Stomach (tissue), 9 donors: ENCODE measurements around the gene NTN1. TPM values are rescaled to one million over a fixed set of nuclear protein-coding genes. Genes with fewer than 3 reads are reported as not detected.

Experiments
- DNase-seq, 2 donors: peaks; one replicate each; pipeline versions ENCODE4 v3.0.0 to v3.0.0-alpha.2; 2013 to 2019
- H3K27ac ChIP-seq, 5 donors: fragments of 200-600 bp in 4 of 5; sonication (generic) in 4 of 5; one replicate each; pipeline ENCODE4 v1.5.1; 2013 to 2019; ENCODE audit warnings: mild to moderate bottlenecking in 1 of 5, moderate library complexity in 1 of 5
- H3K27me3 ChIP-seq, 3 donors: fragments of 200-600 bp; sonication (generic); one replicate each; pipeline ENCODE4 v1.5.1; 2017 to 2019; ENCODE audit warnings: mixed run types in 1 of 3
- H3K36me3 ChIP-seq, 4 donors: fragments of 200-600 bp; sonication (generic); 1 replicate in 3 of 4; 2 replicates in 1 of 4; pipeline ENCODE4 v1.5.1; 2016 to 2019
- H3K4me1 ChIP-seq, 4 donors: fragments of 200-600 bp; sonication (generic); one replicate each; pipeline ENCODE4 v1.5.1; 2016 to 2019
- H3K4me3 ChIP-seq, 4 donors: fragments of 200-600 bp; sonication (generic) in 3 of 4; one replicate each; pipeline ENCODE4 v1.5.1; 2016 to 2019; ENCODE audit warnings: mild to moderate bottlenecking in 1 of 4
- H3K9me3 ChIP-seq, 4 donors: fragments of 200-600 bp; sonication (generic); one replicate each; pipeline ENCODE4 v1.5.1; 2016 to 2019
- CTCF ChIP-seq, 7 experiments: fragments of 450-650 bp in 4 of 7; fragments of 200-600 bp in 3 of 7; sonication (generic) in 3 of 7; IDR thresholded peaks; one replicate each; pipeline ENCODE4 v1.5.1; 2016 to 2019; ENCODE audit warnings: antibody characterized with exemption in 7 of 7, control low read depth in 2 of 7, mild to moderate bottlenecking in 1 of 7
- EP300 ChIP-seq: sonication (generic); formaldehyde crosslinking; IDR thresholded peaks from one replicate; pipeline ENCODE4 v1.6.1; 2017; ENCODE audit warnings: antibody characterized with exemption
- POLR2A ChIP-seq, 4 donors: fragments of 450-650 bp; IDR thresholded peaks; one replicate each; pipeline ENCODE4 v1.6.1; 2016; ENCODE audit warnings: antibody characterized with exemption in 4 of 4, control low read depth in 2 of 4, mild to moderate bottlenecking in 1 of 4, moderate library complexity in 1 of 4
- POLR2AphosphoS5 ChIP-seq, 3 donors: sonication (generic); formaldehyde crosslinking; IDR thresholded peaks; one replicate each; pipeline ENCODE4 v1.6.1; 2016; ENCODE audit warnings: antibody characterized with exemption in 3 of 3
- WGBS, 5 donors: extraction: QIAGEN DNeasy Blood & Tissue Kit in 3 of 5; methylation state at CpG; one replicate each; pipeline versions ENCODE4 v1.1.5 to v1.1.7; 2013 to 2018; 5-methylcytosine and 5-hydroxymethylcytosine counted together
- intact Hi-C: fragments of 100-400 bp; cut with DNase I; formaldehyde crosslinking; loops from one replicate; pipeline ENCODE4 v1.15.1; 2023; ENCODE audit warnings: low total_unique reads
- polyA plus RNA-seq, 3 donors: library from polyadenylated mRNA; stranded (reverse); fragments of 200-250 nt; gene quantifications; one replicate each; pipeline ENCODE4 v1.2.3, GENCODE V29; 2013
- total RNA-seq, 5 donors: library from RNA; depleted of rRNA; stranded (reverse); fragments of >200 nt; gene quantifications; one replicate each; pipeline versions ENCODE4 v1.1.0 to v1.2.3, GENCODE V29; 2014 to 2016
- donor health status: healthy with polysubstance abuse.
- donor health status: Bipolar disorder and iron deficiency.
- donor health status: healthy.

NTN1 gene
- total and polyA plus RNA-seq, 8 donors, result 2.9 to 56.2 (median 9.0) TPM

GRCh38 chr17:9204637-9205329 lies 183.5 kb downstream of the NTN1 start:
- 69 to 88% (median 85%) methylated on average over 3 to 5 of the region's 5 CpGs for WGBS, 5 donors
- intact Hi-C loops, result no loop called here
- Histone ChIP-seq H3K9me3 (no peaks in the 10 kb centered on the region), H3K4me3 (no peak overlapping the region), H3K27ac (no peak overlapping the region), H3K27me3 (no peaks in the 10 kb centered on the region), H3K4me1 (peaks cover 5 to 26% (median 14%) of the 10 kb centered on the region in 4 donors), H3K36me3 (no peaks in the 10 kb centered on the region)
- DNase-seq, result no peak
- TF ChIP-seq POLR2AphosphoS5 (IDR thresholded peaks at IDR 0.05), result no peak
- no peak for TF ChIP-seq CTCF (IDR thresholded peaks at IDR 0.05)
- TF ChIP-seq POLR2A (IDR thresholded peaks at IDR 0.05), result no peak
- no peak for TF ChIP-seq EP300

GRCh38 chr17:9205520-9206409 lies 184.5 kb downstream of the NTN1 start:
- 80 to 89% (median 82%) methylated on average over 12 to 14 of the region's 14 CpGs for WGBS, 5 donors
- intact Hi-C loops, result no loop called here
- H3K27ac ChIP-seq, result peak overlapping the region in 2 of 5 donors; percentile 27 to 52

GRCh38 chr17:9206410-9206703 lies 185.0 kb downstream of the NTN1 start:
- no peak overlapping the region for H3K4me3 ChIP-seq
- intact Hi-C loops, result no loop called here
- H3K9me3 ChIP-seq, result no peaks in the 10 kb centered on the region
- TF ChIP-seq EP300 (no peak), POLR2AphosphoS5 (IDR thresholded peaks at IDR 0.05) (no peak), POLR2A (IDR thresholded peaks at IDR 0.05) (no peak), CTCF (IDR thresholded peaks at IDR 0.05) (no peak)
- H3K27ac ChIP-seq, result peak overlapping the region in 3 of 5 donors; percentile 27 to 52 (median 45)
- 56 to 61% (median 57%) methylated on average over 8 of the region's 8 CpGs for WGBS, 5 donors
- H3K27me3 ChIP-seq, result no peaks in the 10 kb centered on the region
- no peaks in the 10 kb centered on the region for H3K36me3 ChIP-seq
- DNase-seq, result no peak
- peaks cover 5 to 26% (median 14%) of the 10 kb centered on the region in 4 donors for H3K4me1 ChIP-seq

More at GRCh38 chr17:9205520-9206409, 184.5 kb downstream of the NTN1 start:
- Histone ChIP-seq H3K4me1 (peaks cover 5 to 26% (median 14%) of the 10 kb centered on the region in 4 donors), H3K27me3 (no peaks in the 10 kb centered on the region), H3K9me3 (no peaks in the 10 kb centered on the region), H3K4me3 (no peak overlapping the region), H3K36me3 (no peaks in the 10 kb centered on the region)
- TF ChIP-seq EP300, result no peak
- DNase-seq, result no peak

GRCh38 chr17:9206741-9207332 lies 185.5 kb downstream of the NTN1 start:
- H3K27ac ChIP-seq, result peak overlapping the region in 3 of 5 donors; percentile 27 to 52 (median 45)
- H3K4me3 ChIP-seq, result no peak overlapping the region

More at GRCh38 chr17:9206741-9207332, 185.5 kb downstream of the NTN1 start:
- Histone ChIP-seq H3K27me3 (no peaks in the 10 kb centered on the region), H3K4me1 (peaks cover 5 to 26% (median 14%) of the 10 kb centered on the region in 4 donors), H3K9me3 (no peaks in the 10 kb centered on the region), H3K36me3 (no peaks in the 10 kb centered on the region)
- 20 to 30% (median 25%) methylated on average over 14 of the region's 14 CpGs for WGBS, 5 donors
- TF ChIP-seq EP300 (no peak), CTCF (IDR thresholded peaks at IDR 0.05) (no peak), POLR2AphosphoS5 (IDR thresholded peaks at IDR 0.05) (no peak), POLR2A (IDR thresholded peaks at IDR 0.05) (no peak)
- intact Hi-C loops, result no loop called here
- peak in 1 of 2 donors; percentile 53 for DNase-seq
